Endothelial cell (in vitro differentiated cells): ENCODE measurements around the gene TIGD7. TPM values are rescaled to one million over a fixed set of nuclear protein-coding genes. Genes with fewer than 3 reads are reported as not detected.

Experiments
- DNase-seq: peaks from one replicate; pipeline ENCODE4 v3.0.0; 2021; ENCODE audit warnings: low spot score
- H3K27ac Mint-ChIP-seq: one replicate; pipeline ENCODE4 v1.8.0; 2021; ENCODE audit warnings: mixed read lengths, inconsistent platforms; ENCODE audit not compliant: unreplicated experiment
- H3K27me3 Mint-ChIP-seq: one replicate; pipeline ENCODE4 v1.8.0; 2021; ENCODE audit warnings: mild to moderate bottlenecking, moderate library complexity, mixed read lengths, inconsistent platforms; ENCODE audit not compliant: unreplicated experiment
- H3K36me3 Mint-ChIP-seq: one replicate; pipeline ENCODE4 v1.8.0; 2021; ENCODE audit warnings: mild to moderate bottlenecking, low read depth, mixed read lengths, inconsistent platforms; ENCODE audit not compliant: unreplicated experiment
- H3K4me1 Mint-ChIP-seq: one replicate; pipeline ENCODE4 v1.8.0; 2021; ENCODE audit warnings: mild to moderate bottlenecking, mixed read lengths, inconsistent platforms; ENCODE audit not compliant: unreplicated experiment
- H3K4me3 Mint-ChIP-seq: one replicate; pipeline ENCODE4 v1.8.0; 2021; ENCODE audit warnings: mild to moderate bottlenecking, mixed read lengths, inconsistent platforms; ENCODE audit not compliant: unreplicated experiment
- H3K9me3 Mint-ChIP-seq: one replicate; pipeline ENCODE4 v1.8.0; 2021; ENCODE audit warnings: mixed read lengths, inconsistent platforms; ENCODE audit not compliant: unreplicated experiment
- long read RNA-seq: library from polyadenylated mRNA; unstranded; transcript quantifications from one replicate; pipeline ENCODE4 v2.0.0, GENCODE V29; 2020; ENCODE audit not compliant: unreplicated experiment
- total RNA-seq: library from RNA; stranded (reverse); fragmentation: NEBNext Ultra II Directional; extraction: Animal tissue kit (Norgen Biotek cat#: 25700); gene quantifications from one replicate; pipeline ENCODE4 v1.2.1, GENCODE V29; 2021; ENCODE audit not compliant: unreplicated experiment
- TF ChIP-seq, protein P1 (sequence below): fragments of 200-600 bp; sonication (generic); IDR thresholded peaks from one replicate; pipeline ENCODE4 v1.5.0; 2021; ENCODE audit warnings: antibody characterized with exemption; ENCODE audit not compliant: unreplicated experiment

TIGD7 gene, protein sequence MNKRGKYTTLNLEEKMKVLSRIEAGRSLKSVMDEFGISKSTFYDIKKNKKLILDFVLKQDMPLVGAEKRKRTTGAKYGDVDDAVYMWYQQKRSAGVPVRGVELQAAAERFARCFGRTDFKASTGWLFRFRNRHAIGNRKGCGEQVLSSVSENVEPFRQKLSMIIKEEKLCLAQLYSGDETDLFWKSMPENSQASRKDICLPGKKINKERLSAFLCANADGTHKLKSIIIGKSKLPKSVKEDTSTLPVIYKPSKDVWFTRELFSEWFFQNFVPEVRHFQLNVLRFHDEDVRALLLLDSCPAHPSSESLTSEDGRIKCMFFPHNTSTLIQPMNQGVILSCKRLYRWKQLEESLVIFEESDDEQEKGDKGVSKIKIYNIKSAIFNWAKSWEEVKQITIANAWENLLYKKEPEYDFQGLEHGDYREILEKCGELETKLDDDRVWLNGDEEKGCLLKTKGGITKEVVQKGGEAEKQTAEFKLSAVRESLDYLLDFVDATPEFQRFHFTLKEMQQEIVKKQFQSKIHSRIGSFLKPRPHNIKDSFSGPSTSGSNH
- total RNA-seq: 2.6 TPM
- long read RNA-seq, partial matches to known transcripts: 0 of 1 reads
- long read RNA-seq, other reads (novel, unspliced or antisense): 1 of 1 reads

DNA sequence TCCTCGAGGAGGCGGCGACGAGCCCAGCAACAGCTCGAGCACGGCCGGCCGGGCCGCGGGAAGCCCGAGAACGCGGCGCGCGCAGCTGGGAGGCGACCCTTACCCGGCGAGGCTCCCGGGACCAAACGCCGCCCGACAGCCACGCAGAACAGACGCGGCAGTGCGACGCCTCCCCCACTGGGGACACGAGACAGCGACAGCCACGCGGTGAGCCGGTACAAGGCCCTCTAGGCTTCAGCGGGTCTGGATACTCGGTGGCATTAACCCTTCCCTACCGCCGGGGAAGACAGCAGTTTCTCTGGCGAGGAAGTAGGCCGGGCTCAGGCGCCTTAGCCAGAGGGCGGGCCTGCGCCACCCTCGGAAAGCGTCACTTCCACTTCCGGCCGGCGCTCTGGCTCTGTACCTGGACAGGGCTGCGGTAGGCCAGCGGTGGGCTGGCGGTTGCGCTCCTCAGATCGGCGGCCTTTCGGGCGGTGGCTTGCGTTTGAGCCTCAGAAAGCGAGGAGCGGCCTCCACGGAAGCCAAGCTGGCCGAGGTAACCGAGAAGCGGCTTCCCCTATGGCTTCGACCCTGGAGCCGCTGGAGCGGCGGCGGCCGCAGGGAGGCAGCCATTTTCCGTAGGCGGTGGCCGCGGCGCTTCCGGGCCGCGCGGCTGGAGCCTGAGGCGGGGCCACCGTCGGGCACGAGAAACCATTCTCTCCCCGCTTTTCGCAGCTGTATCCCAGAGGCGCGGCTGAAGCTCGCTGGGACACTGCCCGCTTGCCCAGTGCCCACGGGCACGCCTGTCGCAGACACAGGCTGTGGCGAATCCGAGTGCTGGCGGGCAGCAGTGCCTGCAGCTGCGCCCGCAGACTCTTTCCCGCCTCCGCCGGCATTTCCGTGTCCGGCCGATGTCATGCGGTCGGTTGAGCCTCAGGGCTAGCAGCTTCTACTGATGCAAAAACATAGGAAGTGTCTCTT, at the start of gene TIGD7, which contains the start of gene ZNF75A:
TSS of gene TIGD7 (minus strand) at position 322 of the 960 bp plus-strand sequence. CDS start 4,816 bp downstream, outside the sequence.
TSS of gene ZNF75A (plus strand) at position 389 of the 960 bp plus-strand sequence. CDS start 2,932 bp downstream, outside the sequence.
- Mint-ChIP-seq H3K27me3 (peaks cover 5% of the 10 kb centered on the region), H3K9me3 (peaks cover 14% of the 10 kb centered on the region), H3K27ac (peak within 1 kb of the TSS; percentile 57), H3K4me1 (no peaks in the 10 kb centered on the region), H3K36me3 (peaks cover 63% of the 10 kb centered on the region), H3K4me3 (peak within 1 kb of the TSS; percentile 90)
- TF ChIP-seq, protein P1, sequence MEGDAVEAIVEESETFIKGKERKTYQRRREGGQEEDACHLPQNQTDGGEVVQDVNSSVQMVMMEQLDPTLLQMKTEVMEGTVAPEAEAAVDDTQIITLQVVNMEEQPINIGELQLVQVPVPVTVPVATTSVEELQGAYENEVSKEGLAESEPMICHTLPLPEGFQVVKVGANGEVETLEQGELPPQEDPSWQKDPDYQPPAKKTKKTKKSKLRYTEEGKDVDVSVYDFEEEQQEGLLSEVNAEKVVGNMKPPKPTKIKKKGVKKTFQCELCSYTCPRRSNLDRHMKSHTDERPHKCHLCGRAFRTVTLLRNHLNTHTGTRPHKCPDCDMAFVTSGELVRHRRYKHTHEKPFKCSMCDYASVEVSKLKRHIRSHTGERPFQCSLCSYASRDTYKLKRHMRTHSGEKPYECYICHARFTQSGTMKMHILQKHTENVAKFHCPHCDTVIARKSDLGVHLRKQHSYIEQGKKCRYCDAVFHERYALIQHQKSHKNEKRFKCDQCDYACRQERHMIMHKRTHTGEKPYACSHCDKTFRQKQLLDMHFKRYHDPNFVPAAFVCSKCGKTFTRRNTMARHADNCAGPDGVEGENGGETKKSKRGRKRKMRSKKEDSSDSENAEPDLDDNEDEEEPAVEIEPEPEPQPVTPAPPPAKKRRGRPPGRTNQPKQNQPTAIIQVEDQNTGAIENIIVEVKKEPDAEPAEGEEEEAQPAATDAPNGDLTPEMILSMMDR: no peak
- DNase-seq: peak; percentile 73

DNA sequence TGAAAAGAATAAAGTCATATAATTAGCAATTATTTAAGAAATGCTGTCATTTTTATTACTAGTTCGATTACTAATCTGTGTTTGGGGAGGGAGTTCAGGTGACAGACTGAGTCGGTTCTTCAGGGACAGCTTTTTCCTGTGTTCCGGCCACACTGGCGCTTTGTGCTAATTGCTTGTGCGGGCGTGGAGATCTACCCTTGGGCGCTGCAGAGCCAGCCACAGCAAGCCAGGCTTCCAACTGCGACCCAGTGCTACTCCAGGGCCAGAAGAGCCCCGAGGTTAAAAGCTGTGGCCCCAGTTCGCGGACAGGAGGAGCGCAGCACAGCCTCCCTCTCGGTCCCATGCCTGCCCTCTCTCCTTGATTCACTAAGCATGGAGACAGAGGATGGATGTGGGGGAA, 43.9 kb upstream of the TIGD7 start:
- Mint-ChIP-seq H3K27ac (no peak overlapping the region), H3K4me3 (no peak overlapping the region), H3K9me3 (no peaks in the 10 kb centered on the region), H3K27me3 (peaks cover 2% of the 10 kb centered on the region), H3K4me1 (no peaks in the 10 kb centered on the region), H3K36me3 (no peaks in the 10 kb centered on the region)
- TF ChIP-seq, protein P1: no peak
- DNase-seq: no peak

DNA sequence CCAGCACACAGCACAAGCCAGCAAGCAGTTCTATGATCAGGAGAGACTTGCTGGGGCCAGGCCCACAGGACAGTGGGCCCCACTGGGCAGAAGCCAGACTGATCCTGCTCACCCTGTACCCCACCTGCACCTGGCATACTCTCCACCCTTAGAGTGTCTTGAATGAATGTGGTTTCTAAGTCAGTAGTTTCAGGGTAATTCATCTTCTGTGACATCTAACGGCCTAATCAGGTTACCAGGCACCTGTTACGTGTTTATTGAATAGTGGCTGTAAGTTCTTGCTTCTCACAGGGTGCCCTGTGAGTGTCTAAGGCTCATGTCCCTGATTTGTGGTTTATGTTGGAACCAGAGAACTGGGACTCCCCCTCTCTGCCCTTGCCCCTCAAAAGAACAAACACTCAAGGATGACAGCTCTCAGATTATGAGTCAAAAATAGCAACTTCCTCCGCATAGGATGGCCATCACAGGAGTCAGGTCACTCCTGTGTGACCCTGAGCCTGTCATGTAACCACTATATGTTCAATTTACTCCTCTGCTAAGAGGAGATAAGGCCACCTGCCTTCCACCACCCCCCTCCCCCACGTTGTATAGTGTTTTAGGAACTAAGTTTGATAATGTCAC, 43.4 kb upstream of the TIGD7 start:
- H3K27ac Mint-ChIP-seq: no peak overlapping the region
- DNase-seq: no peak
- no peaks in the 10 kb centered on the region for H3K9me3 Mint-ChIP-seq
- no peaks in the 10 kb centered on the region for H3K36me3 Mint-ChIP-seq
- H3K27me3 Mint-ChIP-seq: peaks cover 2% of the 10 kb centered on the region
- no peak overlapping the region for H3K4me3 Mint-ChIP-seq
- H3K4me1 Mint-ChIP-seq: no peaks in the 10 kb centered on the region
- TF ChIP-seq, protein P1: no peak

DNA sequence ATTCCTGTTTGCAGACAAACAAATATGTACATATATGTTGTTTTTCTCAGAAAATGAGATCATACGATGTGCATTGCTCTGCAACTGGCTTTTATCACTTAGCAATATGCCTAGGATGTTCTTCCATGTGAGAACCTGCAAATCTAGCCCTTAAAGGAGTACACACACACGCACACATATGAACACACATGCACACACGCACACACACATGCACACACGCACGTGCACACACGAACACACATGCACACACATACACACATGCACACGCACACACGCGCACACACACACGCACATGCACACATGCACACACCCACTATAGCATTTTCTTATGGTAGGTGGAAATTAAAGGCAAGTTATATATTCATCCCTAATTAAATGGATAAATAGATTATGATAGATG, 42.4 kb upstream of the TIGD7 start:
- Mint-ChIP-seq H3K4me3 (peak overlapping the region; percentile 45), H3K4me1 (no peaks in the 10 kb centered on the region), H3K9me3 (no peaks in the 10 kb centered on the region), H3K36me3 (peaks cover 3% of the 10 kb centered on the region), H3K27me3 (peaks cover 2% of the 10 kb centered on the region), H3K27ac (no peak overlapping the region)
- DNase-seq: no peak
- TF ChIP-seq, protein P1: no peak
